Tongue (tissue), 2 donors: ENCODE data around the gene GCN1. TPM values are rescaled to one million over a fixed set of nuclear protein-coding genes. Genes with fewer than 3 reads are reported as not detected.

ENCODE experiments used
- DNase-seq: peaks from one replicate; pipeline ENCODE4 v3.0.0-alpha.2; 2015
- total RNA-seq: library from RNA; depleted of rRNA; stranded (reverse); fragments of >200 nt; gene quantifications from one replicate; pipeline ENCODE4 v1.2.3, GENCODE V29; 2014

The GCN1 gene
- total RNA-seq, 1 donor from 2014 or later, result 68.3 TPM

- no peak for DNase-seq
Observed at GRCh38 chr12:120141336-120141735, 53.2 kb downstream of the GCN1 start.

GRCh38 chr12:120140603-120141002, 53.9 kb downstream of the GCN1 start:
- DNase-seq, result no peak

GRCh38 chr12:120139958-120140357, 54.6 kb downstream of the GCN1 start:
- DNase-seq, result no peak

- no peak for DNase-seq
Observed at GRCh38 chr12:120138366-120138765, 56.1 kb downstream of the GCN1 start.

- no peak for DNase-seq
Observed at GRCh38 chr12:120137833-120138232, 56.7 kb downstream of the GCN1 start.

GRCh38 chr12:120136093-120136770, 58.3 kb downstream of the GCN1 start:
- DNase-seq, result no peak

GRCh38 chr12:120134307-120134980, 60.1 kb downstream of the GCN1 start:
- no peak for DNase-seq

GRCh38 chr12:120132863-120133385, 61.6 kb downstream of the GCN1 start:
- DNase-seq, result no peak

GRCh38 chr12:120132054-120132836, 62.3 kb downstream of the GCN1 start:
- no peak for DNase-seq

GRCh38 chr12:120131116-120131515, 63.4 kb downstream of the GCN1 start:
- DNase-seq, result no peak

GRCh38 chr12:120130011-120130410, 64.5 kb downstream of the GCN1 start:
- DNase-seq, result no peak

GRCh38 chr12:120126635-120127005, 67.9 kb downstream of the GCN1 start:
- DNase-seq, result no peak

- DNase-seq, result no peak
Observed at GRCh38 chr12:120125792-120126634, 68.5 kb downstream of the GCN1 start.

- DNase-seq, result no peak
Observed at GRCh38 chr12:120125029-120125428, 69.5 kb downstream of the GCN1 start.

- DNase-seq, result no peak
Observed at GRCh38 chr12:120121766-120122293, 72.7 kb downstream of the GCN1 start.

GRCh38 chr12:120121343-120121742, 73.2 kb downstream of the GCN1 start:
- DNase-seq, result no peak

GRCh38 chr12:120119271-120119973, 75.1 kb downstream of the GCN1 start:
- no peak for DNase-seq

- DNase-seq, result no peak
Observed at GRCh38 chr12:120118321-120119061, 76.0 kb downstream of the GCN1 start.

GRCh38 chr12:120117961-120118320, 76.6 kb downstream of the GCN1 start:
- DNase-seq, result no peak
